B cell (primary cell): Measurements from ENCODE around the gene PREX1.

Experiments used
- CTCF ChIP-seq: fragments of 200-600 bp; IDR thresholded peaks from one replicate; pipeline ENCODE4 v1.8.0; 2022; ENCODE audit warnings: antibody characterized with exemption, mild to moderate bottlenecking
- EZH2 ChIP-seq: IDR thresholded peaks from 2 replicates; pipeline ENCODE4 v1.6.1; 2012; ENCODE audit warnings: borderline replicate concordance, low read depth, mild to moderate bottlenecking, moderate library complexity, low read length; ENCODE audit not compliant: insufficient read depth, poor library complexity, severe bottlenecking

- no peak for TF ChIP-seq CTCF
- TF ChIP-seq EZH2 = no peak
Measured at GRCh38 chr20:48676125-48676524, 151.7 kb downstream of the PREX1 start.
